C4-2B (cell line): ENCODE measurements around the gene CNTN5.

Experiments used
- H3K27ac ChIP-seq: fragments of 450-650 bp; 2 replicates; pipeline ENCODE4 v1.5.1; 2017
- ZFX ChIP-seq: fragments of 450-650 bp; IDR thresholded peaks from 2 replicates; pipeline ENCODE4 v1.6.1; 2017
- TF ChIP-seq, protein P1 (sequence below): fragments of 450-650 bp; conservative IDR thresholded peaks from 2 replicates; pipeline ENCODE4 v1.5.1; 2017; ENCODE audit warnings: mild to moderate bottlenecking

CNTN5 gene

DNA sequence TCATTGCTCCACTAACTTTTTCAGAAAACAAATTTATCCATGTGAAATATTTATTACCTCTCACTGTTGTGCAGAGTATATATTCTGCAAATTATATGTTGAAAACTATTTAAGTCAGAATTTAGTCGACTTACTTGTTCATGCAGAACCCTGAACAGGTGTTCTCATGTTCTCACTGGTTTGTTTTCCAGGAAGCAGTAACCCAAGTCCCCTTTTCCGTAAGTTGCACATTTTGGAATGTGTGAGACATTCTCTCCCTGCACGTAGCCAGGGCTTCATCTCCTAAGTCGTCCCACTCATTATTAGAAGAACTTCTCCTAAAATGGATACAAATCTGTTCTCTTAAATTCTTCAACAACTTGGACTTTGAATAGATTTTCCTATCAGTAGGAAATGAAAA, 524.9 kb downstream of the CNTN5 start:
- no peak for TF ChIP-seq ZFX
- TF ChIP-seq, protein P1, sequence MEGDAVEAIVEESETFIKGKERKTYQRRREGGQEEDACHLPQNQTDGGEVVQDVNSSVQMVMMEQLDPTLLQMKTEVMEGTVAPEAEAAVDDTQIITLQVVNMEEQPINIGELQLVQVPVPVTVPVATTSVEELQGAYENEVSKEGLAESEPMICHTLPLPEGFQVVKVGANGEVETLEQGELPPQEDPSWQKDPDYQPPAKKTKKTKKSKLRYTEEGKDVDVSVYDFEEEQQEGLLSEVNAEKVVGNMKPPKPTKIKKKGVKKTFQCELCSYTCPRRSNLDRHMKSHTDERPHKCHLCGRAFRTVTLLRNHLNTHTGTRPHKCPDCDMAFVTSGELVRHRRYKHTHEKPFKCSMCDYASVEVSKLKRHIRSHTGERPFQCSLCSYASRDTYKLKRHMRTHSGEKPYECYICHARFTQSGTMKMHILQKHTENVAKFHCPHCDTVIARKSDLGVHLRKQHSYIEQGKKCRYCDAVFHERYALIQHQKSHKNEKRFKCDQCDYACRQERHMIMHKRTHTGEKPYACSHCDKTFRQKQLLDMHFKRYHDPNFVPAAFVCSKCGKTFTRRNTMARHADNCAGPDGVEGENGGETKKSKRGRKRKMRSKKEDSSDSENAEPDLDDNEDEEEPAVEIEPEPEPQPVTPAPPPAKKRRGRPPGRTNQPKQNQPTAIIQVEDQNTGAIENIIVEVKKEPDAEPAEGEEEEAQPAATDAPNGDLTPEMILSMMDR, result no peak
- H3K27ac ChIP-seq, result no peak overlapping the region

GRCh38 chr11:99548264-99548663, 527.5 kb downstream of the CNTN5 start:
- TF ChIP-seq, protein P1, result no peak
- no peak for TF ChIP-seq ZFX
- H3K27ac ChIP-seq, result no peak overlapping the region

DNA sequence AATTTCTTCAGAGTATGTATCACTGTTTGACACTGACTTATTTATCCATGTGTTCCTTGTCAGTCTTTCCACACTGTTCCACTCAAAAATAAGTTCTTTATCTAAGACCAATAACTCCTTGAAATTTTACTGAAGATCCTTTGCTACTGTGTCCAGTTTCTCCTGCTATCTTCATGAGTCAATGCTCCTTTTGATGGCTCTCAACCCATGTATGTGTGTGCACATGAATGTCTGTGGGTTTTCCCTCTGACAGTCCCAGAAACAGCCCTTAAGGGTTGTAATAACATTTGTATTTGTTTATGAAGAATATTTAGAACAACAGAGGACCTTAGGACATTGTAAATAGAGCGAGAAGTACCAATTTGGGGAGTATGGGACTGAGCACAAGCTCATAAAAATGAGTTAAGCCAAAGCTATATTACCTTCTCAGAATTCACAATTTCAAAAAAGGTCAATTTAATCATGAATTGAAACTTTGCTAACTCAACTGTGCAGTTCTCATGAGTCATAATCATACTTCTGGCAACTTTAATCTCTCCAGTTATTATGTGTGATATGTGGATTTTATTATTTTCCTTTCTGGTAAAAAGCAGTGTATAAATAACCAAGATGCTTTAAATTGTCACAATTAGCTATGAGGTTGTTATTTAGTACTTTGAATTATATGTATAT, 533.6 kb downstream of the CNTN5 start:
- TF ChIP-seq, protein P1, result no peak
- no peak for TF ChIP-seq ZFX

GRCh38 chr11:99555486-99555885, 534.7 kb downstream of the CNTN5 start:
- no peak for TF ChIP-seq ZFX
- TF ChIP-seq, protein P1, result no peak
- H3K27ac ChIP-seq, result no peak overlapping the region

More for the DNA sequence above, 533.6 kb downstream of the CNTN5 start:
- no peak overlapping the region for H3K27ac ChIP-seq

GRCh38 chr11:99565333-99565732, 544.6 kb downstream of the CNTN5 start:
- no peak for TF ChIP-seq ZFX
- TF ChIP-seq, protein P1, result no peak
- H3K27ac ChIP-seq, result no peak overlapping the region

DNA sequence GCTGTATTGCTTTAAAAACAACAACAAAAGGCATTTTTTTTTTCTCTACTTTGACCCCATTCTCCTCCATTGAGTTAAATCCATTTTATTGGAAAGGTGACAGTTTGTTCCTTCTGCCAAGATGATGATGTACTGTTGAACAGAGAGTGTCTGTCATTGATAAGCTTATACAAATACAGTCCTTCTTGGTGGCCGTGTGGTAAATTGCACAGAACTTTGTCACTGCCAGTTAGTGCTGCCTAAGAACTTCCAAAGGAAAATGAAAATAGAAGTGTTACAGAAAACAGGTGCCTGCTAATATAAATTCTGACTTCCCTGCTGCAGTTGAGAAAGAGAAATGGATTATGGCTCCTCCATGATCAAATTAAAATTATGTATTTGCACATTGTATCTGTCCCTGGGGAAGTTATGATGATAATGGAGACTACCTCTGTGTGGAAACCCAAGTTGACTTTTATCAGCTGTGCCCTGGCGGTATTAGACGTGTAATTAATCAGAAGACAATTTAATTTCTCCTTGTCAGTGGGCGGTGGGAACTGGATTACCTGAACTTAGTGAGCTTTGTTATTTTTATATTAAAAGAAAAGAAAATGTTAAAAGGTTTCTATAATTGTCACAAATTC, 546.7 kb downstream of the CNTN5 start:
- TF ChIP-seq, protein P1, result no peak
- TF ChIP-seq ZFX, result no peak

GRCh38 chr11:99568808-99569207, 548.1 kb downstream of the CNTN5 start:
- H3K27ac ChIP-seq, result no peak overlapping the region
- TF ChIP-seq, protein P1, result no peak
- no peak for TF ChIP-seq ZFX

More for the DNA sequence above, 546.7 kb downstream of the CNTN5 start:
- no peak overlapping the region for H3K27ac ChIP-seq
